H1 (cell line): Measurements from ENCODE around the gene FAM111A. TPM values are rescaled to one million over a fixed set of nuclear protein-coding genes. Genes with fewer than 3 reads are reported as not detected.

Experiments
- CTCF ChIA-PET: fragments of 300-600 bp; sonication (Branson Sonifier 250); formaldehyde crosslinking; loops from one replicate; lab custom pipeline; 2021; ENCODE audit not compliant: partially characterized antibody; lab: Charles Lee
- POLR2A ChIA-PET: fragments of 300-600 bp; sonication (Branson Sonifier 250); formaldehyde crosslinking; loops from one replicate; lab custom pipeline; 2021; ENCODE audit warnings: inconsistent platforms; ENCODE audit not compliant: partially characterized antibody; lab: Charles Lee
- DNase-seq, 2 experiments: peaks; one replicate each; pipeline versions ENCODE4 v3.0.0 to v3.0.0-alpha.2; 2010 to 2022; ENCODE audit warnings: low spot score in 2 of 2, low read depth in 1 of 2, mixed read lengths in 1 of 2
- FAIRE-seq: peaks from 2 replicates; lab custom pipeline; 2011; peaks lifted over from hg19 to GRCh38; lab: Jason Lieb, UNC
- H2AFZ ChIP-seq: 2 replicates; pipeline ENCODE4 v1.8.1; 2012; ENCODE audit warnings: low read length, inconsistent platforms
- H2AK5ac ChIP-seq: 2 replicates; pipeline ENCODE4 v1.6.1; 2013; ENCODE audit warnings: low read depth, low read length
- H2BK120ac ChIP-seq: replicated peaks from 2 replicates; pipeline ENCODE3; 2013; ENCODE audit warnings: low read depth, low read length, inconsistent platforms
- H2BK12ac ChIP-seq: 2 replicates; pipeline ENCODE4 v1.6.1; 2013; ENCODE audit warnings: low read depth, low read length
- H2BK15ac ChIP-seq: 2 replicates; pipeline ENCODE4 v1.6.1; 2013; ENCODE audit warnings: low read length
- H2BK20ac ChIP-seq: 2 replicates; pipeline ENCODE4 v1.6.1; 2013; ENCODE audit warnings: low read length
- H2BK5ac ChIP-seq: 2 replicates; pipeline ENCODE4 v1.6.1; 2013; ENCODE audit warnings: low read depth, low read length
- H3K14ac ChIP-seq: 2 replicates; pipeline ENCODE4 v1.6.1; 2013; ENCODE audit warnings: inconsistent platforms; ENCODE audit not compliant: insufficient read length
- H3K18ac ChIP-seq: 2 replicates; pipeline ENCODE4 v1.6.1; 2013; ENCODE audit warnings: low read length; ENCODE audit errors: extremely low read depth
- H3K23ac ChIP-seq: 2 replicates; pipeline ENCODE4 v1.6.1; 2013; ENCODE audit warnings: inconsistent platforms; ENCODE audit not compliant: insufficient read length
- H3K23me2 ChIP-seq: 2 replicates; pipeline ENCODE4 v1.6.1; 2013; ENCODE audit warnings: low read depth, low read length
- H3K27ac ChIP-seq: 2 replicates; pipeline ENCODE4 v1.6.1; 2011; ENCODE audit warnings: low read depth, low read length, inconsistent platforms
- H3K27me3 ChIP-seq, 4 experiments: replicated peaks in 1 of 4; 1 replicate in 1 of 4; 2 replicates in 3 of 4; pipeline versions ENCODE4 v1.6.1 to v1.8.1; 2011 to 2013; ENCODE audit warnings: low read length in 3 of 4, mild to moderate bottlenecking in 3 of 4, inconsistent platforms in 2 of 4, mixed read lengths in 2 of 4, moderate library complexity in 1 of 4; ENCODE audit not compliant: control insufficient read depth in 3 of 4, insufficient read depth in 3 of 4; ENCODE audit errors: extremely low read depth in 1 of 4
- H3K36me3 ChIP-seq, 4 experiments: 2 replicates each; pipeline versions ENCODE4 v1.6.1 to v1.8.1; 2011 to 2013; ENCODE audit warnings: mild to moderate bottlenecking in 4 of 4, low read length in 3 of 4, moderate library complexity in 2 of 4, control low read depth in 1 of 4, inconsistent platforms in 1 of 4; ENCODE audit not compliant: insufficient read depth in 4 of 4, control insufficient read depth in 2 of 4
- H3K4ac ChIP-seq: replicated peaks from 2 replicates; pipeline ENCODE3; 2013; ENCODE audit warnings: low read length, low read depth, mixed read lengths, inconsistent platforms; ENCODE audit not compliant: insufficient read length
- H3K4me1 ChIP-seq, 4 experiments: replicated peaks in 1 of 4; 1 replicate in 1 of 4; 2 replicates in 3 of 4; pipeline versions ENCODE4 v1.6.1 to v1.8.1; 2011 to 2013; ENCODE audit warnings: low read length in 3 of 4, inconsistent platforms in 2 of 4, mixed read lengths in 1 of 4; ENCODE audit not compliant: insufficient read depth in 4 of 4, control insufficient read depth in 3 of 4
- H3K4me2 ChIP-seq, 2 experiments: 2 replicates each; pipeline versions ENCODE4 v1.6.1 to v1.8.1; 2011 to 2013; ENCODE audit warnings: low read depth in 2 of 2, low read length in 2 of 2, control low read depth in 1 of 2, inconsistent platforms in 1 of 2, mild to moderate bottlenecking in 1 of 2; ENCODE audit not compliant: insufficient read depth in 1 of 2
- H3K4me3 ChIP-seq, 4 experiments: fragments of 200-600, 300-600 bp in 1 of 4; sonication (generic), shearing (Covaris generic), sonication (Bioruptor Twin) in 1 of 4; 2 replicates each; pipeline versions ENCODE4 v1.5.1 to v1.8.1; 2011 to 2016; ENCODE audit warnings: low read length in 4 of 4, low read depth in 3 of 4, control low read depth in 2 of 4, inconsistent platforms in 2 of 4, mild to moderate bottlenecking in 2 of 4, mixed read lengths in 1 of 4, moderate library complexity in 1 of 4; ENCODE audit not compliant: insufficient read depth in 2 of 4; ENCODE audit errors: extremely low read depth in 1 of 4
- H3K56ac ChIP-seq: replicated peaks from 2 replicates; pipeline ENCODE3; 2013; ENCODE audit warnings: low read depth, mild to moderate bottlenecking, mixed read lengths, low read length, inconsistent platforms; ENCODE audit not compliant: insufficient read length
- H3K79me1 ChIP-seq: 2 replicates; pipeline ENCODE4 v1.6.1; 2013; ENCODE audit warnings: low read depth, low read length, control low read depth
- H3K79me2 ChIP-seq, 2 experiments: 2 replicates each; pipeline versions ENCODE4 v1.6.1 to v1.8.1; 2012 to 2013; ENCODE audit warnings: low read length in 2 of 2, mild to moderate bottlenecking in 2 of 2, inconsistent platforms in 1 of 2; ENCODE audit not compliant: insufficient read depth in 2 of 2, control insufficient read depth in 1 of 2
- H3K9ac ChIP-seq, 4 experiments: replicated peaks in 1 of 4; 1 replicate in 1 of 4; 2 replicates in 3 of 4; pipeline versions ENCODE4 v1.6.1 to v1.8.1; 2011 to 2013; ENCODE audit warnings: low read depth in 3 of 4, low read length in 3 of 4, control low read depth in 2 of 4, mild to moderate bottlenecking in 2 of 4, moderate library complexity in 2 of 4, inconsistent platforms in 1 of 4; ENCODE audit errors: extremely low read depth in 1 of 4
- H3K9me3 ChIP-seq, 2 experiments: 2 replicates each; pipeline versions ENCODE4 v1.6.1 to v1.8.1; 2012 to 2013; ENCODE audit warnings: mild to moderate bottlenecking in 2 of 2, moderate library complexity in 2 of 2, control low read depth in 1 of 2, inconsistent platforms in 1 of 2, low read depth in 1 of 2, low read length in 1 of 2, mixed read lengths in 1 of 2; ENCODE audit not compliant: insufficient read depth in 2 of 2
- H4K20me1 ChIP-seq, 2 experiments: replicated peaks in 1 of 2; 2 replicates each; pipeline versions ENCODE3 to v1.8.1; 2011 to 2013; ENCODE audit warnings: inconsistent platforms in 2 of 2, low read length in 2 of 2, mild to moderate bottlenecking in 1 of 2; ENCODE audit not compliant: insufficient read depth in 2 of 2, control insufficient read depth in 1 of 2
- H4K5ac ChIP-seq: 2 replicates; pipeline ENCODE4 v1.6.1; 2013; ENCODE audit warnings: low read length, low read depth, mixed read lengths, inconsistent platforms; ENCODE audit not compliant: insufficient read length
- H4K8ac ChIP-seq: 2 replicates; pipeline ENCODE4 v1.8.0; 2013; ENCODE audit warnings: mild to moderate bottlenecking, moderate library complexity, low read length, inconsistent platforms; ENCODE audit not compliant: insufficient read depth; ENCODE audit errors: extremely low read depth
- H4K91ac ChIP-seq: replicated peaks from 2 replicates; pipeline ENCODE3; 2013; ENCODE audit warnings: low read length, mixed read lengths, inconsistent platforms; ENCODE audit not compliant: insufficient read length
- HDAC6 ChIP-seq: IDR thresholded peaks from one replicate; pipeline ENCODE4 v1.7.1; 2012; ENCODE audit warnings: low read depth, mild to moderate bottlenecking, inconsistent platforms, low read length, moderate library complexity
- RAD21 ChIP-seq, 2 experiments: IDR thresholded peaks in 1 of 2; conservative IDR thresholded peaks in 1 of 2; 2 replicates each; pipeline ENCODE4 v1.6.1; 2011; ENCODE audit warnings: low read depth in 2 of 2, low read length in 2 of 2, improper control_type of control experiment in 1 of 2, inconsistent platforms in 1 of 2, mild to moderate bottlenecking in 1 of 2, moderate library complexity in 1 of 2
- SAP30 ChIP-seq: fragments of 300-600 bp; sonication (generic); IDR thresholded peaks from 2 replicates; pipeline ENCODE4 v1.7.1; 2012; ENCODE audit warnings: low read length, moderate library complexity, mild to moderate bottlenecking, inconsistent platforms; ENCODE audit not compliant: insufficient read depth, insufficient replicate concordance
- TAF7 ChIP-seq: optimal IDR thresholded peaks from 2 replicates; pipeline ENCODE3; 2011; ENCODE audit warnings: low read depth, mild to moderate bottlenecking, inconsistent platforms, low read length, moderate library complexity, borderline replicate concordance
- WGBS, 2 experiments: shearing (Covaris generic) in 1 of 2; methylation state at CpG; one replicate each; pipeline versions ENCODE4 v1.1.6 to v1.1.7; 2013 to 2015; ENCODE audit warnings: low lambda C conversion rate in 2 of 2, mixed read lengths in 2 of 2, inconsistent platforms in 1 of 2, low coverage in 1 of 2, missing lambda C conversion rate in 1 of 2; ENCODE audit not compliant: insufficient replicate concordance in 2 of 2, insufficient coverage in 1 of 2, insufficient read length in 1 of 2; ENCODE audit errors: extremely low coverage in 1 of 2, missing lambda C conversion rate in 1 of 2; 5-methylcytosine and 5-hydroxymethylcytosine counted together
- polyA plus RNA-seq, 7 experiments: library from polyadenylated mRNA; depleted of rRNA in 3 of 7; stranded (reverse) in 5 of 7; unstranded in 2 of 7; fragments of >200 nt in 5 of 7; fragments of 200-250 nt in 2 of 7; gene quantifications; 1 replicate in 5 of 7; 2 replicates in 1 of 7; 4 replicates in 1 of 7; pipeline versions ENCODE4 v1.2.1 to v1.2.3, GENCODE V29; 2011 to 2013; ENCODE audit warnings: missing spikeins in 2 of 7, mixed read lengths in 2 of 7
- total RNA-seq: library from RNA; stranded (reverse); fragmentation: NEBNext Ultra II Directional; extraction: Animal tissue kit (Norgen Biotek cat#: 25700); gene quantifications from 2 replicates; pipeline ENCODE4 v1.2.1, GENCODE V29; 2021

FAM111A gene
- total and polyA plus RNA-seq, 2 of the 8 experiments (the other 6 are each of a cell fraction or from before 2014, with no cell fraction given): 10.2 to 29.9 TPM

DNA sequence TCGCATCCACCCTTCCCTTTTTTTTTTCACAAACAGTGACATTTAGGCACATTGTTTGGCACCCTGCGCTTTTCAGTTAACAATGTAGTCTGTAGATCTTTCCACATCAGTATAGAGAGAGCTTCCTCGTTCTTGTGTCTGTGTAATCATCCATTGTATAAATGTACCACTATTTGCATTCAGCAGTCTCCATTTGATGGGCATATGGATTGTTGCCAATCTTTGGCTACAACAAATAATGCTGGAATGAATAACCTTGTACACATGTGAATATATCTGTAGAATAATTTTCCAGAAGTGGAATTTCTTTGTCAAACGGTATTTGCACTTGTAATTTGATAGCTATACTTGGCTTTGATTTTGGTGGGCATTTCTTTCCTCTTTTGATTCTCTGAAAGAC lies 52.9 kb downstream of the FAM111A start:
- no peak overlapping the region for H2BK120ac ChIP-seq

More for the DNA sequence above, 52.9 kb downstream of the FAM111A start:
- H3K27me3 ChIP-seq: no peaks in the 10 kb centered on the region
- POLR2A ChIA-PET: no interaction called here
- H3K79me1 ChIP-seq: no peaks in the 10 kb centered on the region
- no peaks in the 10 kb centered on the region for H3K79me2 ChIP-seq
- H2AK5ac ChIP-seq: no peak overlapping the region
- H3K4me3 ChIP-seq: no peak overlapping the region
- no peak overlapping the region for H2BK20ac ChIP-seq
- H2BK5ac ChIP-seq: no peak overlapping the region
- H3K9ac ChIP-seq: no peak overlapping the region
- H3K14ac ChIP-seq: no peak overlapping the region
- no peak overlapping the region for H3K4ac ChIP-seq
- H4K8ac ChIP-seq: no peak overlapping the region
- H3K4me2 ChIP-seq: no peak overlapping the region
- peaks cover 4 to 10% of the 10 kb centered on the region in 2 experiments; a peak in 3 of 4 replicates for H3K9me3 ChIP-seq
- TF ChIP-seq RAD21 (IDR thresholded peaks at IDR 0.05 in 1 of 2, conservative IDR thresholded peaks at IDR 0.05 in 1 of 2; ENCODE audit: low read depth in 2 of 2, low read length in 2 of 2) (no peak), TAF7 (no peak), SAP30 (no peak), HDAC6 (no peak)
- no peak overlapping the region for H4K91ac ChIP-seq
- no peak overlapping the region for H3K23ac ChIP-seq
- H2AFZ ChIP-seq: no peak overlapping the region
- H3K23me2 ChIP-seq: no peaks in the 10 kb centered on the region
- H3K4me1 ChIP-seq: no peaks in the 10 kb centered on the region
- H2BK12ac ChIP-seq: no peak overlapping the region
- no peak overlapping the region for H4K5ac ChIP-seq
- WGBS, 2 experiments: 90% methylated on average over 4 of the region's 4 CpGs; no CpG with 5 or more reads in 1 of the 2 experiments
- no peak overlapping the region for H3K27ac ChIP-seq
- no peak for DNase-seq
- no peak overlapping the region for H2BK15ac ChIP-seq
- no peak for FAIRE-seq
- CTCF ChIA-PET: interaction anchor here (2.9 to 3.3 kb wide), 3 partner anchors 10 to 13 kb away, joined by 15 to 27 read pairs (median 19); no protein-coding TSS in a partner anchor
- no peak overlapping the region for H3K18ac ChIP-seq
- no peak overlapping the region for H3K56ac ChIP-seq
- peaks cover 0 to 2% of the 10 kb centered on the region in 2 experiments for H4K20me1 ChIP-seq
- peaks cover 8 to 57% (median 48%) of the 10 kb centered on the region in 4 experiments; a peak in 7 of 8 replicates for H3K36me3 ChIP-seq
